Transverse colon (tissue), 4 donors: Measurements from ENCODE around the gene MS4A10. TPM values are rescaled to one million over a fixed set of nuclear protein-coding genes. Genes with fewer than 3 reads are reported as not detected.

Experiments used
- DNase-seq: peaks from one replicate; pipeline ENCODE4 v3.0.0-alpha.2; 2019
- H3K27ac ChIP-seq, 4 donors: fragments of 200-600 bp; sonication (generic); 2 replicates each; pipeline ENCODE4 v1.5.1; 2016 to 2018; ENCODE audit warnings: inconsistent platforms in 4 of 4
- H3K27me3 ChIP-seq: fragments of 200-600 bp; sonication (generic); 2 replicates; pipeline ENCODE4 v1.5.1; 2017; ENCODE audit warnings: inconsistent platforms
- H3K36me3 ChIP-seq, 4 donors: fragments of 200-600 bp; sonication (generic); 2 replicates each; pipeline ENCODE4 v1.5.1; 2017 to 2019; ENCODE audit warnings: inconsistent platforms in 4 of 4
- H3K4me1 ChIP-seq, 4 donors: fragments of 200-600 bp; sonication (generic); 2 replicates each; pipeline ENCODE4 v1.5.1; 2017 to 2020; ENCODE audit warnings: inconsistent platforms in 4 of 4
- H3K4me3 ChIP-seq, 4 donors: fragments of 200-600 bp; sonication (generic); 1 replicate in 1 of 4; 2 replicates in 3 of 4; pipeline versions ENCODE4 v1.5.1 to v1.6.1; 2017 to 2019; ENCODE audit warnings: inconsistent platforms in 4 of 4
- H3K9me3 ChIP-seq, 2 donors: fragments of 200-600 bp; sonication (generic); 2 replicates each; pipeline ENCODE4 v1.5.1; 2017 to 2019; ENCODE audit warnings: inconsistent platforms in 2 of 2
- CTCF ChIP-seq, 5 experiments: fragments of 200-600 bp in 3 of 5; fragments of 450-650 bp in 2 of 5; sonication (generic) in 3 of 5; IDR thresholded peaks; 1 replicate in 2 of 5; 2 replicates in 3 of 5; pipeline ENCODE4 v1.5.1; 2016 to 2017; ENCODE audit warnings: antibody characterized with exemption in 5 of 5, inconsistent platforms in 3 of 5, mild to moderate bottlenecking in 2 of 5, moderate library complexity in 1 of 5
- EP300 ChIP-seq: sonication (generic); formaldehyde crosslinking; IDR thresholded peaks from one replicate; pipeline ENCODE4 v1.6.1; 2017; ENCODE audit warnings: antibody characterized with exemption, low read depth
- POLR2A ChIP-seq: fragments of 450-650 bp; IDR thresholded peaks from one replicate; pipeline ENCODE4 v1.6.1; 2016; ENCODE audit warnings: antibody characterized with exemption, mild to moderate bottlenecking, moderate library complexity
- POLR2AphosphoS5 ChIP-seq, 3 donors: sonication (generic); formaldehyde crosslinking; IDR thresholded peaks; one replicate each; pipeline ENCODE4 v1.6.1; 2016; ENCODE audit warnings: antibody characterized with exemption in 3 of 3
- WGBS, 2 donors: methylation state at CpG; one replicate each; pipeline ENCODE4 v1.1.5; 2018; ENCODE audit warnings: low coverage in 1 of 2; 5-methylcytosine and 5-hydroxymethylcytosine counted together
- in situ Hi-C, 4 donors: fragments of 200-750 bp; cut with MboI; loops; one replicate each; pipeline versions ENCODE4 v1.15.0 to v1.15.1; 2017; ENCODE audit warnings: low sequenced_read_pairs in 3 of 4, low pct_ligation_motif_present in 1 of 4, low pct_unique_long_range_greater_than_20kb in 1 of 4
- intact Hi-C: fragments of 100-400 bp; cut with DNase I; formaldehyde crosslinking; loops from one replicate; pipeline ENCODE4 v1.15.1; 2023; ENCODE audit warnings: low total_unique reads
- total RNA-seq, 4 donors: library from RNA; depleted of rRNA; stranded (reverse); fragments of >200 nt; gene quantifications; one replicate each; pipeline ENCODE4 v1.1.0, GENCODE V29; 2016

Gene MS4A10
- total RNA-seq, 4 donors from 2014 or later: 1.3 to 2.2 TPM; not detected in 2

GRCh38 chr11:60797846-60798630 is 12.9 kb downstream of the MS4A10 start:
- in situ Hi-C loops (no loop called here), intact Hi-C loops (no loop called here)
- no peaks in the 10 kb centered on the region for H3K9me3 ChIP-seq
- H3K4me3 ChIP-seq: no peak overlapping the region
- TF ChIP-seq POLR2AphosphoS5 (IDR thresholded peaks at IDR 0.05) (no peak), CTCF (IDR thresholded peaks at IDR 0.05) (no peak), POLR2A (no peak), EP300 (no peak)
- H3K36me3 ChIP-seq: no peaks in the 10 kb centered on the region
- no peak for DNase-seq
- no peak overlapping the region for H3K27ac ChIP-seq
- no peaks in the 10 kb centered on the region for H3K4me1 ChIP-seq
- WGBS, 2 donors: 85% methylated on average over 17 of the region's 17 CpGs; no CpG with 5 or more reads in 1 of the 2 donors
- peaks cover 7% of the 10 kb centered on the region for H3K27me3 ChIP-seq

- Histone ChIP-seq H3K9me3 (no peaks in the 10 kb centered on the region), H3K4me3 (no peak overlapping the region), H3K27ac (no peak overlapping the region), H3K27me3 (peaks cover 7% of the 10 kb centered on the region), H3K4me1 (no peaks in the 10 kb centered on the region), H3K36me3 (no peaks in the 10 kb centered on the region)
- WGBS, 2 donors: 94% methylated on average over 3 of the region's 3 CpGs; no CpG with 5 or more reads in 1 of the 2 donors
- no peak for DNase-seq
- intact Hi-C loops: no loop called here
- in situ Hi-C loops: no loop called here
- TF ChIP-seq POLR2AphosphoS5 (IDR thresholded peaks at IDR 0.05) (no peak), EP300 (no peak), CTCF (IDR thresholded peaks at IDR 0.05) (no peak), POLR2A (no peak)
Measured at GRCh38 chr11:60798631-60799030, 13.5 kb downstream of the MS4A10 start.

DNA sequence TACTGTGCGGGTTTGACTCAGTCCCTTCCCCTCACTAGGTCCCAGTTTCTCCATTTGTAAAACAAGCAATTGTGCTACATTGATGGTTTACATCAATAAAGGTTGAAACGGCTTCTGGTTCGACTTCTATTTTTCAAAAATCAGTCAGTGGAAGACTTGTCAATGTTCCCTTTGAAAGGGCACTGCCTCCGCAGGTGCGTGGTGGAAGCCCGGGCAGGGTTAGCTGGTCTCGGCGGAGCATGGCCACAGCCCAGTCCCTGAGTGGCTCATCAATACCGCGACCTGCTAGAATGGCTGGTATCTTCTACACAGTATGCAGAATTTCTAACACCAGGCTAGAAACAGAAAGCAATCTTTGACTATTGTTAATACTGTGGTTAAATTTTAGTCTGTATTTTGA is 16.1 kb downstream of the MS4A10 start:
- TF ChIP-seq CTCF (IDR thresholded peaks at IDR 0.05): no peak
- no peak for TF ChIP-seq POLR2A
- TF ChIP-seq POLR2AphosphoS5 (IDR thresholded peaks at IDR 0.05): no peak
- TF ChIP-seq EP300: no peak
- intact Hi-C loops: no loop called here

GRCh38 chr11:60803273-60803936 is 18.3 kb downstream of the MS4A10 start:
- no peak for TF ChIP-seq EP300
- no peak for TF ChIP-seq POLR2A
- no peak for TF ChIP-seq POLR2AphosphoS5 (IDR thresholded peaks at IDR 0.05)
- no peak for TF ChIP-seq CTCF (IDR thresholded peaks at IDR 0.05)
- intact Hi-C loops: no loop called here
- 60 to 76% methylated on average over 4 to 7 of the region's 7 CpGs for WGBS, 2 donors
- Histone ChIP-seq H3K4me3 (no peak overlapping the region), H3K27me3 (no peaks in the 10 kb centered on the region), H3K27ac (no peak overlapping the region), H3K9me3 (no peaks in the 10 kb centered on the region), H3K36me3 (no peaks in the 10 kb centered on the region), H3K4me1 (no peaks in the 10 kb centered on the region)
- no peak for DNase-seq
- in situ Hi-C loops: no loop called here

More for the DNA sequence above, 16.1 kb downstream of the MS4A10 start:
- Histone ChIP-seq H3K9me3 (no peaks in the 10 kb centered on the region), H3K27ac (no peak overlapping the region), H3K4me1 (no peaks in the 10 kb centered on the region), H3K36me3 (no peaks in the 10 kb centered on the region), H3K4me3 (no peak overlapping the region), H3K27me3 (peaks cover 7% of the 10 kb centered on the region)
- WGBS, 2 donors: 88 to 91% methylated on average over 4 to 10 of the region's 10 CpGs
- in situ Hi-C loops: no loop called here
- no peak for DNase-seq
